ENCODE results near the gene LTBP3. TPM values are rescaled to one million over a fixed set of nuclear protein-coding genes. Genes with fewer than 3 reads are reported as not detected.

The LTBP3 gene
- polyA plus RNA-seq, 1 of the 3 experiments (the other 2 are of a cell fraction): 167 TPM

DNA sequence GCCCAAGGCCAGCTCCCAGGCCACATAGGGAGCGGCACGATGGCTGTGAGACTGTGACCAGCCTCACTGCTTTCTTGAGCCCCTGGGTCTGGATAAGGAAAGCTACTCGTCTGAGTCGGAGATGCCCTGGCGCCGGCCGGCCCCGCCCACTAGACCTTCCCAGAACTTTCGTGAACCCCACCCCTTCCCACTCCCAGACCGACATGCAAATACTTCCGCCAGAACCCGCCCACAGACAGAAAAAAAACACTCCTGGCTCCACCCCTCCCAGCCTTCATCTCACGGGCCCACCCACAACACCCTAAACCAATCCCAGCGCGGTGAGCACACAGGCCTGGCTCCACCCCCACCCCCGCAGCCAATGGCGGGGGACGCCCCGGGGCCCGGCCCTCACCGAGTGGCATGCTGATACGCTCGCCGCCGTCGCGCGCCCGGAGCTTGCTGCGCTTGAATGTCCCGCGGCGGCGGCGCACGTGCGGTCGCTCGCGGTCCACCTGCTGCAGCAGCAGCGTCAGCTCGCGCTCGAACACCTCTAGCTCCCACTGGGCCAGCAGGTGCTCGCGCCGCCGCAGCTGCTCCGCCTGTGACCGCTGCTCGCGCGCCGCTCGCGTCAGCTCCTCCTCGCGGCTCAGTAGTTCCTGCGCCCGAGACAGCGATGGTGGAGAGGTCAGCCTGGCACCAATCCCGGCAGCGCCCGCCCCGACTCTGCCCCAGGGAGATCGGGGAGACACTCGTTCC is 48.9 kb upstream of the LTBP3 start (continued):
- TF ChIP-seq, protein P1, sequence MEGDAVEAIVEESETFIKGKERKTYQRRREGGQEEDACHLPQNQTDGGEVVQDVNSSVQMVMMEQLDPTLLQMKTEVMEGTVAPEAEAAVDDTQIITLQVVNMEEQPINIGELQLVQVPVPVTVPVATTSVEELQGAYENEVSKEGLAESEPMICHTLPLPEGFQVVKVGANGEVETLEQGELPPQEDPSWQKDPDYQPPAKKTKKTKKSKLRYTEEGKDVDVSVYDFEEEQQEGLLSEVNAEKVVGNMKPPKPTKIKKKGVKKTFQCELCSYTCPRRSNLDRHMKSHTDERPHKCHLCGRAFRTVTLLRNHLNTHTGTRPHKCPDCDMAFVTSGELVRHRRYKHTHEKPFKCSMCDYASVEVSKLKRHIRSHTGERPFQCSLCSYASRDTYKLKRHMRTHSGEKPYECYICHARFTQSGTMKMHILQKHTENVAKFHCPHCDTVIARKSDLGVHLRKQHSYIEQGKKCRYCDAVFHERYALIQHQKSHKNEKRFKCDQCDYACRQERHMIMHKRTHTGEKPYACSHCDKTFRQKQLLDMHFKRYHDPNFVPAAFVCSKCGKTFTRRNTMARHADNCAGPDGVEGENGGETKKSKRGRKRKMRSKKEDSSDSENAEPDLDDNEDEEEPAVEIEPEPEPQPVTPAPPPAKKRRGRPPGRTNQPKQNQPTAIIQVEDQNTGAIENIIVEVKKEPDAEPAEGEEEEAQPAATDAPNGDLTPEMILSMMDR (IDR thresholded peaks at IDR 0.05): no peak

DNA sequence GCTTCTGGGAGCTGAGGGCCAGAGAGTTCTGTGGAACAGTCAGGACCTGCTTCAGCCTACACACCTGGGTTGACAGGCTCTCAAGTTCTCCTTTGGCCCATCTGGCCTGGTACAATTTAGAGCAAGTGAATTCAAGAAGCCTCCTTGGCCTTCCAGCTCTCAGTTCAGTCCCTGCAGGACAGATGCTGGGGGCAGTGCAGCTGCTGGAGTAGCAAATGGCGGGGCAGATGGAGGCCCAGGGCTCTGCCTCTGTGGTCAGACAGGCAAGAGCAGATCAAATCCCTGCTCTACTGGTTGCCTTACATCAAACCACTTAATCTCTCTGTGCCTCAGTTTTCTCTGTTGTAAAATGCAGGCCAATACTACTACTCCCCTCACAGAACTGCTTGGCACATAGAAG is 46.1 kb upstream of the LTBP3 start:
- no peak overlapping the region for H2AFZ ChIP-seq (ENCODE audit: low read depth)
- ChIA-PET CTCF (interaction anchor here (0.6 to 5.5 kb wide), 7 partner anchors 8 to 52 kb away, joined by 3 to 48 read pairs (median 4); partner anchors contain the start of genes FAM89B and KCNK7), POLR2A (interaction anchor here (1.6 kb wide), 1 partner anchor 8 kb away, joined by 4 read pairs; the partner anchor contains the start of gene KCNK7)
- no peaks in the 10 kb centered on the region for H3K9me3 ChIP-seq
- no peak overlapping the region for H3K4me3 ChIP-seq (ENCODE audit: low read depth in 2 of 2, low read length in 1 of 2)
- no peak overlapping the region for H3K9ac ChIP-seq
- H3K36me3 ChIP-seq (replicated peaks in 1 of 2; ENCODE audit: control insufficient read depth in 1 of 2, insufficient read depth in 2 of 2, low read length in 1 of 2): peaks cover 23 to 36% of the 10 kb centered on the region in 2 experiments
- peaks cover 24% of the 10 kb centered on the region for H4K20me1 ChIP-seq (ENCODE audit: insufficient read depth)
- no peak for DNase-seq
- 100% methylated on average over 1 of the region's 1 CpG for WGBS (ENCODE audit: low lambda C conversion rate)
- H3K27me3 ChIP-seq (ENCODE audit: insufficient read depth): no peaks in the 10 kb centered on the region
- peaks cover 0 to 13% of the 10 kb centered on the region in 2 experiments; a peak in 1 of 4 replicates for H3K4me1 ChIP-seq (ENCODE audit: control insufficient read depth in 1 of 2, insufficient read depth in 2 of 2, low read depth in 1 of 2, low read length in 1 of 2)
- no peaks in the 10 kb centered on the region for H3K9me2 ChIP-seq
- H3K79me2 ChIP-seq (ENCODE audit: insufficient read depth): peaks cover 16% of the 10 kb centered on the region
- no peak overlapping the region for H3K4me2 ChIP-seq
- H3K27ac ChIP-seq (ENCODE audit: low read depth in 2 of 2, low read length in 1 of 2): no peak overlapping the region
- H3F3A ChIP-seq (replicated peaks; ENCODE audit: insufficient read depth): peaks cover 3% of the 10 kb centered on the region
- TF ChIP-seq, protein P2, sequence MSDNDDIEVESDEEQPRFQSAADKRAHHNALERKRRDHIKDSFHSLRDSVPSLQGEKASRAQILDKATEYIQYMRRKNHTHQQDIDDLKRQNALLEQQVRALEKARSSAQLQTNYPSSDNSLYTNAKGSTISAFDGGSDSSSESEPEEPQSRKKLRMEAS (IDR thresholded peaks at IDR 0.05; ENCODE audit: low read depth): no peak
- TF ChIP-seq FOSL2 (IDR thresholded peaks at IDR 0.05; ENCODE audit: borderline replicate concordance, low read depth) (no peak), SMC3 (IDR thresholded peaks at IDR 0.05; ENCODE audit: low read depth, low read length) (no peak), CHD2 (IDR thresholded peaks at IDR 0.05; ENCODE audit: low read length, partially characterized antibody) (no peak), JUND (IDR thresholded peaks at IDR 0.05) (no peak)

DNA sequence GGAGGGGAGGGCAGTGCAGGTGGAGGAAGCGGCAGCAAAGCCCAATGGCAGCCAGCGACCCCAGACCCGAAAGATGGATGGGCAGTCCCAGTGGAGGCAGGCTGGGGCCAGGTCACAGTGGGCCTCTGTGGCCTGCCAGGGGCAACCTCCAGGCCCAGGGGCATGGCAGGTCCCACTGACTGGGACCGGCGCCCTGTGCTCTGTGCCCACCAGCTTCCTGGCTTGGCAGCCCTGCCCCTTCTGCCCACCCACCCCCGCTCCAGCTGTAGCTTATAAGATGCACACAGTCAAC is 41.7 kb upstream of the LTBP3 start:
- Histone ChIP-seq H3K79me2 (ENCODE audit: insufficient read depth) (no peaks in the 10 kb centered on the region), H3F3A (replicated peaks; ENCODE audit: insufficient read depth) (peaks cover 3% of the 10 kb centered on the region), H3K36me3 (replicated peaks in 1 of 2; ENCODE audit: control insufficient read depth in 1 of 2, insufficient read depth in 2 of 2, low read length in 1 of 2) (peaks cover 23 to 35% of the 10 kb centered on the region in 2 experiments), H3K9ac (no peak overlapping the region), H4K20me1 (ENCODE audit: insufficient read depth) (no peaks in the 10 kb centered on the region), H2AFZ (ENCODE audit: low read depth) (no peak overlapping the region), H3K4me1 (ENCODE audit: control insufficient read depth in 1 of 2, insufficient read depth in 2 of 2, low read depth in 1 of 2, low read length in 1 of 2) (no peaks in the 10 kb centered on the region; a peak in 1 of 4 replicates), H3K9me3 (no peaks in the 10 kb centered on the region), H3K27ac (ENCODE audit: low read depth in 2 of 2, low read length in 1 of 2) (no peak overlapping the region), H3K4me3 (ENCODE audit: low read depth in 2 of 2, low read length in 1 of 2) (no peak overlapping the region), H3K9me2 (no peaks in the 10 kb centered on the region), H3K4me2 (no peak overlapping the region), H3K27me3 (ENCODE audit: insufficient read depth) (no peaks in the 10 kb centered on the region)
- TF ChIP-seq RCOR1 (IDR thresholded peaks at IDR 0.05; ENCODE audit: low read length) (no peak), TAF1 (IDR thresholded peaks at IDR 0.05; ENCODE audit: borderline replicate concordance, low read depth, low read length) (no peak)
- POLR2A ChIA-PET: interaction anchor here (0.8 kb wide), 1 partner anchor 15 kb away, joined by 3 read pairs; the partner anchor contains the start of gene PCNX3
- CTCF ChIA-PET: interaction anchor here (1.1 to 1.3 kb wide), 3 partner anchors 10 to 59 kb away, joined by 3 to 9 read pairs (median 3); no protein-coding TSS in a partner anchor
- 100% methylated on average over 6 of the region's 6 CpGs for WGBS (ENCODE audit: low lambda C conversion rate)
- no peak for DNase-seq
